GM21390 (cell line): ENCODE results near the gene KRT76.

ENCODE experiments used
- ATAC-seq: cut with Tn5 transposase; IDR thresholded peaks from one replicate; pipeline ENCODE4 v1.9.1; 2021; ENCODE audit not compliant: unreplicated experiment

Gene KRT76

GRCh38 chr12:52776913-52777395 lies at the start of gene KRT76:
KRT76 (minus strand) TSS chr12:52777345; CDS start chr12:52777291, 54 bp downstream.
- ATAC-seq, result no peak

- ATAC-seq, result no peak
These were observed 48.8 kb upstream of the KRT76 start for GRCh38 chr12:52825961-52826360.

- no peak for ATAC-seq
These were observed 47.7 kb upstream of the KRT76 start for GRCh38 chr12:52824741-52825410.

- ATAC-seq, result no peak
These were observed 46.8 kb upstream of the KRT76 start for GRCh38 chr12:52823761-52824450.

GRCh38 chr12:52822771-52823510 lies 45.8 kb upstream of the KRT76 start:
- ATAC-seq, result no peak

GRCh38 chr12:52821826-52822660 lies 44.9 kb upstream of the KRT76 start:
- ATAC-seq, result no peak

- no peak for ATAC-seq
These were observed 44.1 kb upstream of the KRT76 start for GRCh38 chr12:52821071-52821730.

GRCh38 chr12:52820521-52820920 lies 43.4 kb upstream of the KRT76 start:
- no peak for ATAC-seq

- no peak for ATAC-seq
These were observed 42.8 kb upstream of the KRT76 start for GRCh38 chr12:52819731-52820510.

- ATAC-seq, result no peak
These were observed 41.8 kb upstream of the KRT76 start for GRCh38 chr12:52818887-52819420.

GRCh38 chr12:52818388-52818787 lies 41.2 kb upstream of the KRT76 start:
- no peak for ATAC-seq

- ATAC-seq, result no peak
These were observed 40.6 kb upstream of the KRT76 start for GRCh38 chr12:52817699-52818238.

GRCh38 chr12:52817003-52817698 lies 40.0 kb upstream of the KRT76 start:
- ATAC-seq, result no peak

GRCh38 chr12:52815676-52816588 lies 38.8 kb upstream of the KRT76 start:
- ATAC-seq, result no peak

GRCh38 chr12:52815161-52815560 lies 38.0 kb upstream of the KRT76 start:
- no peak for ATAC-seq

- ATAC-seq, result no peak
These were observed 37.6 kb upstream of the KRT76 start for GRCh38 chr12:52814710-52815155.
